ENCODE measurements around the gene C17orf75. TPM values are rescaled to one million over a fixed set of nuclear protein-coding genes. Genes with fewer than 3 reads are reported as not detected.

The C17orf75 gene
- total RNA-seq, 1 donor from 2014 or later, result 19.4 TPM

DNA sequence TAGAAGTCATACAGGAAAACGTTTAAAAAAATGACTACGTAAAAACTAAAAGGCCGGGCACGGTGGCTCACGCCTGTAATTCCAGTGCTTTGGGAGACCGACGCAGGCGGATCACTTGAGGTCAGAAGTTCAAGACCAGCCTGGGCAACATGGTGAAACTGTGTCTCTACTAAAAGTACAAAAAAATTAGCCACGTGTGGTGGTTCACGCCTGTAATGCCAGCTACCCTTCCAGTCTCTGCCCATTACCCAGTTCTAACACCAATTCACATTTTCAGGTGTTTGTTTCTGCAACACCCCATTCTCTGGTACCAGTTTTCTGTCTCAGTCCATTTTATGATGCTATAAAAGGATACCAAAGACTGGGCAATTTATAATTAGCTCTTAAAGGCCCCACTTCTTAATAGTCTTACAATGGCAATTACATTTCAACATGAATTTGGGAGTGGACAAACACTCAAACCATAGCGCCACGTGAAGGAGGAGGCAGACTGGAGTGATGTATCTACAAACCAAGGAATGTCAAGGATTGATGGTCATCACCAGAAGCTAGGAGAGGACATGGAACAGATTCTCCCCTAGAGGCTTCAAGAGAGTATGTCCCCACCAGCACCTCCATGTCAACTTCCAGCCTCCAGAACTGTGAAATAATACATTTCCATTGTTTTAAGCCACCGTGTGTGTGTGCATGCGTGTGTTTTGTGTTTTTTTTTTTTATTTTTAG is 791 bp upstream of the C17orf75 start:
- H3K4me3 Mint-ChIP-seq (ENCODE audit: unreplicated experiment), result peak overlapping the region; percentile 90
- H3K4me1 Mint-ChIP-seq (ENCODE audit: unreplicated experiment), result peaks cover 20% of the 10 kb centered on the region
- no peaks in the 10 kb centered on the region for H3K9me3 Mint-ChIP-seq (ENCODE audit: unreplicated experiment)
- peaks cover 4% of the 10 kb centered on the region for H3K36me3 Mint-ChIP-seq (ENCODE audit: unreplicated experiment)
- H3K27me3 Mint-ChIP-seq (ENCODE audit: unreplicated experiment), result no peaks in the 10 kb centered on the region
- H3K27ac Mint-ChIP-seq (ENCODE audit: unreplicated experiment), result peak overlapping the region; percentile 89
- DNase-seq (ENCODE audit: extremely low spot score, unreplicated experiment), result peak; percentile 34
- TF ChIP-seq, protein P1, sequence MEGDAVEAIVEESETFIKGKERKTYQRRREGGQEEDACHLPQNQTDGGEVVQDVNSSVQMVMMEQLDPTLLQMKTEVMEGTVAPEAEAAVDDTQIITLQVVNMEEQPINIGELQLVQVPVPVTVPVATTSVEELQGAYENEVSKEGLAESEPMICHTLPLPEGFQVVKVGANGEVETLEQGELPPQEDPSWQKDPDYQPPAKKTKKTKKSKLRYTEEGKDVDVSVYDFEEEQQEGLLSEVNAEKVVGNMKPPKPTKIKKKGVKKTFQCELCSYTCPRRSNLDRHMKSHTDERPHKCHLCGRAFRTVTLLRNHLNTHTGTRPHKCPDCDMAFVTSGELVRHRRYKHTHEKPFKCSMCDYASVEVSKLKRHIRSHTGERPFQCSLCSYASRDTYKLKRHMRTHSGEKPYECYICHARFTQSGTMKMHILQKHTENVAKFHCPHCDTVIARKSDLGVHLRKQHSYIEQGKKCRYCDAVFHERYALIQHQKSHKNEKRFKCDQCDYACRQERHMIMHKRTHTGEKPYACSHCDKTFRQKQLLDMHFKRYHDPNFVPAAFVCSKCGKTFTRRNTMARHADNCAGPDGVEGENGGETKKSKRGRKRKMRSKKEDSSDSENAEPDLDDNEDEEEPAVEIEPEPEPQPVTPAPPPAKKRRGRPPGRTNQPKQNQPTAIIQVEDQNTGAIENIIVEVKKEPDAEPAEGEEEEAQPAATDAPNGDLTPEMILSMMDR (IDR thresholded peaks at IDR 0.05), result no peak

DNA sequence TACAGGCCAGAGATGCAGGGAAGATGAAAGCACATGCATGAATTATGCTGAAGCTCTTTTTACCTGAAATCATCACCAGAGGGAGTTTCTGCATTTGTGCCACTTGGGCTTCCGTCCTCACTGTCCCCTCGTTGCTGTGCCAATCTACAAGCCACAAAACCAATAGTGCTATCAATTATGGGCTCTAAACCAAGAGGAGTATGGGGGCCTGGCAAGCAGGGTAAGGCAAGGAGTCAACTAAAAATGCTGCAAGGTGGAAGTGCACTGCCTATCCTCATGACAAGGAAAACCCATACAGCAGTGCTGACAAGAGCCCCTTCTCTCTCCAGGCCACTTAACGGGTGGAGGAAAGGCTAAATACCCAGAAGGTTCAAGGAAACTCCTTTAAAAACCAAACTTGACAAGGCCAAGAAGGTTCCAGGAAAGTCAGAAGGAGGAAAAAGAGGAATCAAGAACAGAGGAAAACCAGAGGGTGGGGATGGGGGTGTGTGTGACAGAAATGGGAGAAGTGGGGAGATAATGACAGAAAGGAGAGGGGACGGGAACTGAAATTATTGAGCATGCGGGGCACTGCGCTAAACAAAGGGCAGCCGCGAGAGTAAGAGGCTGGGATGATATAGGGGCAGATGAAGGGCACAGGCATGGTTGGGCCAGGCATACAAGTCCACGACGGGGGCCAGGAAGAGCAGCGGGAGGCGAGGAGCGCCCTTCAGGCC is 674 bp downstream of the C17orf75 start:
- Mint-ChIP-seq H3K27ac (ENCODE audit: unreplicated experiment) (peak overlapping the region; percentile 89), H3K36me3 (ENCODE audit: unreplicated experiment) (peaks cover 5% of the 10 kb centered on the region), H3K4me1 (ENCODE audit: unreplicated experiment) (peaks cover 20% of the 10 kb centered on the region)

DNA sequence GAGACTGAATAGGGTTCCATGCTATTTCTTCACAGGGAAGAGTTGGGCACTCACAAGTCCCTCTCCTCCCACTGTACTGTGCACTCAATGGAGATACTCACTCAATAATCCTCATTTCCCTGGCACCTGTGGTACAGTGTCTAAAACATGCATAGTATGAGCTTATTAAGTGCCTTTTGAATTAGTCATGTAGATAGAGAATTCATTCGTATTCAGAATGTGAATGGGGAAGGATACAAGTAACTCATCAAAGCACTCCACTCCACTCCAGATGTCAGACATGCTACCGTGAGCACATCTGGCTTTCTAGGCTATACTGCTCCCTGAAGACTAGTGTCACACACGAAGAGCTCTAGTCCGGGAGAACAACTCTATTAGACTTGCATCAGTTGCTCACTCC is 6.3 kb downstream of the C17orf75 start:
- peaks cover 5% of the 10 kb centered on the region for H3K4me1 Mint-ChIP-seq (ENCODE audit: unreplicated experiment)
- H3K9me3 Mint-ChIP-seq (ENCODE audit: unreplicated experiment), result no peaks in the 10 kb centered on the region
- peaks cover 34% of the 10 kb centered on the region for H3K36me3 Mint-ChIP-seq (ENCODE audit: unreplicated experiment)
- DNase-seq (ENCODE audit: extremely low spot score, unreplicated experiment), result no peak
- H3K4me3 Mint-ChIP-seq (ENCODE audit: unreplicated experiment), result no peak overlapping the region
- H3K27me3 Mint-ChIP-seq (ENCODE audit: unreplicated experiment), result no peaks in the 10 kb centered on the region
- TF ChIP-seq, protein P1 (IDR thresholded peaks at IDR 0.05), result no peak
- H3K27ac Mint-ChIP-seq (ENCODE audit: unreplicated experiment), result no peak overlapping the region

More for the DNA sequence above, 674 bp downstream of the C17orf75 start:
- Mint-ChIP-seq H3K27me3 (ENCODE audit: unreplicated experiment) (no peaks in the 10 kb centered on the region), H3K9me3 (ENCODE audit: unreplicated experiment) (no peaks in the 10 kb centered on the region), H3K4me3 (ENCODE audit: unreplicated experiment) (peak overlapping the region; percentile 90)
- TF ChIP-seq, protein P1 (IDR thresholded peaks at IDR 0.05), result peak; percentile 35
- DNase-seq (ENCODE audit: extremely low spot score, unreplicated experiment), result peak; percentile 10

DNA sequence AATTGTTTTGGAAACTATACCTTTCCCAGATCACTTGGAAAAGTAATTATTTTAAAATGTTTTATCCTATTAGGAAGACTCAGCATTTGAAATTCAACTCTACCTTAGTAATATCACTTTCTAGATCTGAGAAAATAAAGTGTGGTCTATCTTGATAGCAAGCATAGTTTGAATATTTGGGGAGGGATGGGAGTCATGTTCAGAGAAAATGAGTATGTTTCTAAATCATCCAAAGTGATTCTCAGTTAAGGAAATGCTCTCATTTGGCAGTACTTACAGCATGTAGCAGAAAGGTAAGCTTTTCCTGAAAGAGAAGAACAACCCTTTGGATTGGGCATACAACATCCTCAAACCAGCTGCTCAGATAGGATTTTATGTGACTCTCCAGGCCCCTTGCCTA is 6.9 kb downstream of the C17orf75 start:
- peaks cover 34% of the 10 kb centered on the region for H3K36me3 Mint-ChIP-seq (ENCODE audit: unreplicated experiment)
- no peaks in the 10 kb centered on the region for H3K9me3 Mint-ChIP-seq (ENCODE audit: unreplicated experiment)
- no peak overlapping the region for H3K27ac Mint-ChIP-seq (ENCODE audit: unreplicated experiment)
- TF ChIP-seq, protein P1 (IDR thresholded peaks at IDR 0.05), result no peak
- H3K4me1 Mint-ChIP-seq (ENCODE audit: unreplicated experiment), result peaks cover 5% of the 10 kb centered on the region
- no peak for DNase-seq (ENCODE audit: extremely low spot score, unreplicated experiment)
- H3K4me3 Mint-ChIP-seq (ENCODE audit: unreplicated experiment), result no peak overlapping the region
- H3K27me3 Mint-ChIP-seq (ENCODE audit: unreplicated experiment), result no peaks in the 10 kb centered on the region

DNA sequence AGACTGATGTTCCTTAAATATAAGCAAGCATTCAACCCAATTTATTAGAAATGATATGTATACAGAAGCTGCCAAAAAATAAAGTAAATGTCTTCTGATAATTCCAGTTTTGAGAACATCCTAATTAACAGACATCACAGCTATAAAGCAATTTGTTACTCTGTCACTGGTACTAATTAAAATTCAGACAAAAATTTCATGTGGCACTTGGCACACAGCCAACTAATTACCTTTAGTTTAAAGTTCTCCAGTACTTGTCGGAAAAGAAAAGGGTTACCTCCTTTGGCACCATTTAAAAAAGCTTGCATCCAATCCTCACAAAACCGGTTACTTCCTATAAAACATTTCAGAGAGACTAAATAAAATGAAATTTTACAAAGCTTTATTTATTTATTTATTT is 8.8 kb downstream of the C17orf75 start:
- TF ChIP-seq, protein P1 (IDR thresholded peaks at IDR 0.05), result no peak
- no peaks in the 10 kb centered on the region for H3K9me3 Mint-ChIP-seq (ENCODE audit: unreplicated experiment)
- no peak overlapping the region for H3K27ac Mint-ChIP-seq (ENCODE audit: unreplicated experiment)
- no peaks in the 10 kb centered on the region for H3K27me3 Mint-ChIP-seq (ENCODE audit: unreplicated experiment)
- H3K4me3 Mint-ChIP-seq (ENCODE audit: unreplicated experiment), result no peak overlapping the region
- peaks cover 32% of the 10 kb centered on the region for H3K36me3 Mint-ChIP-seq (ENCODE audit: unreplicated experiment)
- H3K4me1 Mint-ChIP-seq (ENCODE audit: unreplicated experiment), result peaks cover 5% of the 10 kb centered on the region
- DNase-seq (ENCODE audit: extremely low spot score, unreplicated experiment), result no peak

All from osteocyte (in vitro differentiated cells).